OCI-LY3 (cell line): ENCODE measurements around the gene KREMEN1.

Experiments used
- CTCF ChIP-seq: fragments of 200-600, 300-600 bp; sonication (generic); IDR thresholded peaks from 2 replicates; pipeline ENCODE4 v1.5.1; 2014; ENCODE audit warnings: antibody characterized with exemption, low read length, low read depth
- EZH2phosphoT487 ChIP-seq: fragments of 200-600 bp; shearing (Covaris generic); IDR thresholded peaks from 2 replicates; pipeline ENCODE4 v1.6.1; 2018; ENCODE audit warnings: antibody characterized with exemption, mixed run types, low read depth

GRCh38 chr22:29136782-29137700 lies 64.2 kb downstream of the KREMEN1 start:
- no peak for TF ChIP-seq EZH2phosphoT487
- TF ChIP-seq CTCF: no peak
